ENCODE measurements around the gene CDH12.
"Not testable (repeated sequence)": the region's sequence is repeated elsewhere in the genome, so short reads cannot be mapped to it uniquely, and the experiment has no call there.

The CDH12 gene

DNA sequence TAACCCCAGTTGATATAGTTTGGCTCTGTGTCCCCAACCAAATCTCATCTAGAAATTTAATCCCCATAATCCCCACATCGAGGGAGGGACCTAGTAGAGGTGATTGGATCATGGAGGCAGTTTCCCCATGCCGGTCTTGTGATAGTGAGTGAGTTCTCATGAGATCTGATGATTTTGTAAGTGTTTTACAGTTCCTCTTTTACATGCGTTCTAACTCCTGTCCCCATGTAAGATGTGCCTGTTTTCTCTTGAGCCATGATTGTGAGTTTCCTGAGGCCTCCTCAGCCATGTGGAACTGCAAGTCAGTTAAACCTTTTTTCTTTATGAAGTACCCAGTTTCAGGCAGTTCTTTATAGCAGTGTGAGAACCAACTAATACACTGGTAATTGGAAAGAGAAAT lies 73.6 kb downstream of the CDH12 start:
- H3K4me3 ChIP-seq (ENCODE audit: low read length): no peak overlapping the region
- no peak for DNase-seq (ENCODE audit: low read depth, low spot score)

DNA sequence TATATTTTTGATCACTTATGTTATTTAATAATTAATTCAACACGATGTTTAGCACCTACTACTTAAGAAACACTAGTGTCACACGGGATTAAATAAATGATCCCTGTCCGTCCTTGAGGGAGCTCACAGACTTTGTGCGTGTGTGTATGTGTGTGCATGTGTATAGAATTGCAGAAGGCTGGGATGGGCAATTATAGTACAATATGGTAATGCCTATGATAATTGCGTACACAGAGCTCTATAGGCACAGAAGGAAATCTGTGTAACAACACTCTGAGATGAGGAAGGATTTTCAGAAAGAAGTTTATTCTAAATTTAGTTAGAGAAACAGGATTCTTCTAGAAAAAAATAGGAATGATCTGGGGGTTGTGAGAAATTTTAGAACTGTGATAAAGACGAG lies 76.9 kb downstream of the CDH12 start:
- DNase-seq (ENCODE audit: low read depth, low spot score): no peak
- no peak overlapping the region for H3K4me3 ChIP-seq (ENCODE audit: low read length)

DNA sequence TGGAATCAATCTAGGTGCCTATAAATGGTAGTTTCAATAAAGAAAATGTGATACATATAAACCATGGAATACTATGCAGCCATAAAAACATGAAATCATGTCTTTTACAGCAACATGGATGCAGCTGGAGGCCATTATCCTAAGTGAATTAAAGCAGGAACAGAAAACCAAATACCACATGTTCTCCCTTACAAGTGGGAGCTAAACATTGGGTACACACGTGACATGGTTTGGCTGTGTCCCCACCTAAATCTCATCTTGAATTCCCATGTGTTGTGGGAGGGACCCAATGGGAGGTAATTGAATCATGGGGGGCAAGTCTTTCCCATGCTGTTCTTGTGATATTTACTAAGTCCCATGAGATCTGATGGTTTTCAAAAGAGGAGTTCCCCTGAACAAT lies 78.9 kb downstream of the CDH12 start:
- H3K4me3 ChIP-seq (ENCODE audit: low read length); DNase-seq (ENCODE audit: low read depth, low spot score): not testable (repeated sequence)

- no peak overlapping the region for H3K4me3 ChIP-seq (ENCODE audit: low read length)
- no peak for DNase-seq (ENCODE audit: low read depth, low spot score)
Measured at GRCh38 chr5:22764736-22765135, 88.4 kb downstream of the CDH12 start.

DNA sequence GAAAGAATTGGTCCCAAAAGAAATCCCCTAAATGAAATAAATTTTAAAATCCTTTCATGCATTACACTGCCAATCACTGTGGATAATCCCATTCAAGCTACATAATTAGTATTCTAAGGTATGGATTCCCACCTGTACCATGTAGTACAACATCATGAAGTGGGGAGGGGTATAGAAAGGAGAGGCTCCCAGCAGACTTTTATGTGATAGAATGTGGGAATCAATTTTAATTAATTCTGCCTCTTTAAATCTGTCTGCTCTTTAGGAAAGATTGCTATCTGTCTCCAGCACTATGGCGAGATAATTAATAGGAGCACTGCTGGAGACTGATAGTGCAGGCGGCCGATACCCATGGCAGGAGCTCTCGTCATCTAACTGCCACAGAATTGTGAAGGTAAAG lies 95.4 kb downstream of the CDH12 start:
- no peak for DNase-seq (ENCODE audit: low read depth, low spot score)
- no peak overlapping the region for H3K4me3 ChIP-seq (ENCODE audit: low read length)

GRCh38 chr5:22754155-22754554 lies 99.0 kb downstream of the CDH12 start:
- no peak for DNase-seq (ENCODE audit: low read depth, low spot score)
- no peak overlapping the region for H3K4me3 ChIP-seq (ENCODE audit: low read length)

DNA sequence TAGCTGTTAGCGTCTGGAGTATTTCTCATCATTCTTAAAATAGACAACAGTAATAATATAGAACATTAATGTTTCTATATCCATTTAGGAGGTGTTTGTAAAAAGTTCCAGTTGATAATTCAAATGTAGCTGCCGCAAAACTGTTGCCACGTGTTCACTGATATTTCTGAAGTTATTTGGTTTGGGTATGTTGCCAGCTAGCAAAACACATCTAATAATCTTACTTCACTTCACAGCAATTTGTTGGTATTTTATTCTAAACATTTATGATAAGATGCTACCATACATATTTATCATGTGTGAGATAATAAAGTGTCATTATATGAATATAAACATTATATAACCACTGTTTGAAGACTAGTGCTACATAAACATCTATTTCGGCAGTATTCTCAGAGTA lies 101.6 kb downstream of the CDH12 start:
- no peak for DNase-seq (ENCODE audit: low read depth, low spot score)
- H3K4me3 ChIP-seq (ENCODE audit: low read length): no peak overlapping the region

DNA sequence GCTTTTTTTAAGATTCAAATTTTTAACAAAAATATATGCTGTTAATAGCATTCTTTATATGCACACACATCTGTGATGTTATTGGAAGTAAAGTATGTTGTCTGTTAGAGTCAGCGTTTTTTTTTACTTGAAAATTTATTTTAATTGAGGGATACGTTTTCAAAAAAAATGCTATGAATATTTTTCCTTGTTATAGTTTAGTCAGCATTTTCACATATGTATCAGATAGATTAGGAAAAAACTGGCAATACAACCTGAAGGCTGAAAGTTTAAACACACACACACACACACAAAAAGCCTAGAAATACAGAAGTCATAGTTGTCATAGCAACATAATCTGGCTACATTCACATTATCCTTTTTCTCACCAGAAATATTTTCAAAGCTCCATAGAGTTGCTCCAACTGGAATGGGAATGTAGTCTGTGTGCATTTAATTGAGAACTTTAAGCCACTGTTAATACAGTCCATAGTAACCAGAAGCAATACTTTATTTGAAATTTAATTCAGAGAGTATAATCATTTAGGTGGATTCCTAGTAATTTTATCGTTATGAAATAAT lies 116.6 kb downstream of the CDH12 start:
- no peak overlapping the region for H3K4me3 ChIP-seq (ENCODE audit: low read length)
- DNase-seq (ENCODE audit: low read depth, low spot score): no peak

DNA sequence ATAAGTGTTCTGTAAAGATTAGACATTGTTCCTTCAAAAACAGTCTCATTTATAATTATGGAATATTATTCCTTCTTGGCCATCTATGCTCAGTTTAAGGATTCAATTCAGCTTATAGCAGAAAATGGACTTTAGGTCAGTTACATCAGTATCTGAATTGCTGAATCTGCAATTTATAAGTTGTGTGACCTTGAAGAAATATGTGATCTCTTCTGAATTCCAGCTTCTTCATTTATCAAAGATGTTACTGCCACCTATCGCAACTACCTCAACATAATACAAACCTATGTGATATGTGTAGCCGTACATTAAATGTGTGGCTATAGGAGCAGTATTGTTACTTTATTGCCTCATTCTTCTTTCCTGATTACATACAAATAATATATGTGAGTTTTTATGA lies 118.2 kb downstream of the CDH12 start:
- no peak for DNase-seq (ENCODE audit: low read depth, low spot score)

DNA sequence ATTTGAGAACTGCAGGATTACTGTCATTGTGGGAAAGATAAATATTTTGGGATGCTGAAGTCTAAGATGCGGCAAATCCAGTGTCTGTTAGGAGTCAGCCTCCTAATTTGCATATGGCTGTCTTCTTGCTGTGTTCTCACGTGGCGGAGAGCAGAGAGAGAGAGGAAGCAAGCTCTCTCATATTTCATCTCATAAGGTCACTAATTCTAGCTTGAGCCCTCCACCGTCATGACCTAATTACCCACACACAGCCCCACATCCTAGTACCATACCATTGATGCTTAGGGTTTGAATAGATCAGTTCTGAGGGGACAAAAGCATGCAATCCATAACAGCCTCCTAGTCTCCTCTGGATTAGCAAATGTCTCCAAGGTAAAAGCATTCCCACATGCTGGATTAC lies 124.5 kb downstream of the CDH12 start:
- DNase-seq (ENCODE audit: low read depth, low spot score): no peak
- H3K4me3 ChIP-seq (ENCODE audit: low read length): no peak overlapping the region

More for the DNA sequence above, 118.2 kb downstream of the CDH12 start:
- H3K4me3 ChIP-seq (ENCODE audit: low read length): no peak overlapping the region

DNA sequence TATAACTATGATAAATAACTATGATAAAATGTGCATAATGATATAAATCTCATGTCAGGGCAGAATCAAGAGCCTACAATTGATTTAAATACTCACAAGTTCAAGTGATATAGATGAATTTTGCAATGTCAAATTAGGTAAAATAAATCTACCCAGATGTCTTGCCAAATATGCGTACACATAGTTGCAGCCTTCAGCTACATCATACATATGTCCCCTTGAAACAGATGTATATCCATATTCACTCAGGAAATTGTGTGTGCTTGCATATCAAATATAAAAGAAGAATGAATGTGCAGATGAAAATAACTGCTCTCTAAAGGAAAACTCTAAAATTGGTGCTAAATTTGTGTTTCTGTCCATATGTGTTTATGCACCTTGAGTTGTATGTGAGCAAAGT lies 130.7 kb downstream of the CDH12 start:
- no peak overlapping the region for H3K4me3 ChIP-seq (ENCODE audit: low read length)
- DNase-seq (ENCODE audit: low read depth, low spot score): no peak

DNA sequence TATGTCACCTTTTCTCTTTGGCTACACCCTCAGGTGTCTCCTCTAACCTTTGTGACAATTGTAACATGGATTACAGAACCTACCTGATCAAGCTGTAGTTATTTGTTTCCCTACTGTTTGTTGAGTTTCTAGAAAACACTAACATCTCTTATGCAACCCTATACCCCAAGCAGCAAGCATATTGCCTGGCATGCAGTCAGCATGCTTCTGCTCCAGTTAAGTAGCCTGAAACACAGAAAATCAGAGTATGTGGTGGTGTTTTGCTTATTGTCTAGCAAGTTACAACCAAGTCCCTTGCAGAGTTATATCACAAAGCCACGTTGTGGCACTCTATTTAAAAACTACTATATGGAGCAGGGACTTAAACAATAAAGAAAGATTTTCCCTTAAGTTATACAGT lies 131.1 kb downstream of the CDH12 start:
- DNase-seq (ENCODE audit: low read depth, low spot score): no peak
- H3K4me3 ChIP-seq (ENCODE audit: low read length): no peak overlapping the region

DNA sequence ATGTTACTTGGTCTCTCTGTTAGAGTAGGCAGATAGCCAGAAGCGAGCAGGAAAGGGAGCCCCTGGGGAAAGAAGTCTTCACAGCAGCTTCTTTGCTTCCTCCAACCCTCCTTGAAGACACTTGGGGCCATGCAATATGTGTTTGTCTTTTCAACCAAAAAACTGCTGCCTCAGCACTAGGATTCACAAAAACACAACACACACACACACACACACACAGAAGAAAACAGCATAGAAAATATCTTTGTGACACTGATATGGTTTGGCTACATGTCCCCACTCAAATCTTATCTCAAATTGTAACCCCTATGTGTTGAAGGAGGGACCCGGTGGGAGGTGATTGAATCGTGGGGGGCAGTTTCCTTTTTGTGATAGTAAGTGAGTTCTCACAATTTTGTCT lies 133.3 kb downstream of the CDH12 start:
- no peak for DNase-seq (ENCODE audit: low read depth, low spot score)
- no peak overlapping the region for H3K4me3 ChIP-seq (ENCODE audit: low read length)

DNA sequence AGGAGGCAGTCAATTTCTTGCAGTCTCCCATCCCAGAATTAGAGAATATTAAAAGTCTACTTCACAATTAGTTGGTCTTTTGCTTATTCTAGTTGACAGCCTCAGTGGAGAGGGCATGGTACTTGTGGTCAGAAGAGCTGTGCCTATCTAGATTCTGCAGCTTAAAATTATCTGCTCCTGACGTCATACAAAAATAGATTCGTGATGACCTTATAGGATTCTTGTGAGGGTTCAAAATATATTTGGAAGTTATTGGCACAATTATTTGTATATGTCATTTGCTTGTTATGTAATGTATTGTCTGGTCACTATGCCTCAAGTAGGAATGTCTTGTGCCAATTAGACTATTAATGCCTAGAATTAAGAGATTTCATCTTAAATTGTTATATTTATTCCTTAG lies 142.5 kb downstream of the CDH12 start:
- H3K4me3 ChIP-seq (ENCODE audit: low read length): no peak overlapping the region
- DNase-seq (ENCODE audit: low read depth, low spot score): no peak

GRCh38 chr5:22709743-22710142 lies 143.4 kb downstream of the CDH12 start:
- no peak overlapping the region for H3K4me3 ChIP-seq (ENCODE audit: low read length)

GRCh38 chr5:22708770-22709328 lies 144.3 kb downstream of the CDH12 start:
- DNase-seq (ENCODE audit: low read depth, low spot score): no peak
- H3K4me3 ChIP-seq (ENCODE audit: low read length): no peak overlapping the region

More at GRCh38 chr5:22709743-22710142, 143.4 kb downstream of the CDH12 start:
- no peak for DNase-seq (ENCODE audit: low read depth, low spot score)

DNA sequence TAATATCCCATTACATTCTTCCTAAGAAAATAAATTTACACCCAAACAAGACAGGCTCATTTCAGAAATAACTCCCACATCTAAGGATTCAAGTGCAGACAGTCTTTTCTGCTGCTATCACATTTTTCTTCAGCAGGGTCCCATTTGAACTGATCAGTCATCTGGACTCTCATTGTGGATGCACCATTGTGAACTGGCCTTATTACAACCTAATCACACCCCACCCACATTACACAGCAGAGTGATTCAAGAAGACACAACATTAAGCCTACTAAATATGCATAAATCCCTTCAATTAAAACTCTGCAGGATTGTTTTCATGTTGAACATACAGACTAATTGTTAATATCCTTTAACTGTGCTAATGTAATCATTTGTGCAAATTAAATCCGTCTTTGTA lies 146.2 kb downstream of the CDH12 start:
- DNase-seq (ENCODE audit: low read depth, low spot score): no peak
- no peak overlapping the region for H3K4me3 ChIP-seq (ENCODE audit: low read length)

DNA sequence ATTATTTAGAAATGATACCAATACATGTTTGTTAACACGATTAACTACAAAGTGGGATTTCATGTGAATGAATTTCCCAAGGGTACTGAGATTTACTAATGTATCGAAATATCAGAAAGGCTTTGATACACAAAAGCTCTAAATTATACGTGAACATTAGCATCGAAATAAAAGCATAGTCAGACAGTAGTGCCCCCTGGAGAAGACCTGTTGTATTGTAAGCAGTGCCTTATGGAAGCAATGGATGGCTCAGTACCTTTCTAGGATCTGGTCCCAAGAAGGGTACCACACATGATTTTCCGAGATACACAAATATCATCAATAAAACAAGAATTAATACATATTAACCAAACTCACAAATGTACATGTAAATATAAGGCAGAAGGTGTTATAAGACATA lies 153.8 kb downstream of the CDH12 start:
- H3K4me3 ChIP-seq (ENCODE audit: low read length): no peak overlapping the region
- no peak for DNase-seq (ENCODE audit: low read depth, low spot score)

GRCh38 chr5:22693121-22693520 lies 160.0 kb downstream of the CDH12 start:
- H3K4me3 ChIP-seq (ENCODE audit: low read length): no peak overlapping the region
- no peak for DNase-seq (ENCODE audit: low read depth, low spot score)

GRCh38 chr5:22683050-22683449 lies 170.1 kb downstream of the CDH12 start:
- no peak for DNase-seq (ENCODE audit: low read depth, low spot score)
- no peak overlapping the region for H3K4me3 ChIP-seq (ENCODE audit: low read length)

DNA sequence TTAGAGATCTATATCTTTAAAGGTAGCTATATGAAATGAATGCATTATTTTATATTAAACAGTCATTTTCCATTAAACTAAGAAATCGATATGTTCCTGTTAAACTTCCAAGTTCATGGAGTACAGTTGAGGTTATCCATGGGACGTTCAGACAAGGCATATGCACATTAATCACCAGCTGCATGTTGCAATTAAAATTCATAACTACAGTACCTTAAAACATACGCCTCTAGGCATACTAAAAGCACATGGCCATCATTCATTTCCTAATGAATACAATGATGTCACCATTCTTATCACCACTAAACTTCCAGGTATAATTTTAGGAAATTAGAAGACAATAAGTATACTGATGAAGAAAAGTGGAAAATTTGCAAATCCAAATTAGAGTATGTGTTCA lies 174.3 kb downstream of the CDH12 start:
- DNase-seq (ENCODE audit: low read depth, low spot score): no peak
- H3K4me3 ChIP-seq (ENCODE audit: low read length): no peak overlapping the region

DNA sequence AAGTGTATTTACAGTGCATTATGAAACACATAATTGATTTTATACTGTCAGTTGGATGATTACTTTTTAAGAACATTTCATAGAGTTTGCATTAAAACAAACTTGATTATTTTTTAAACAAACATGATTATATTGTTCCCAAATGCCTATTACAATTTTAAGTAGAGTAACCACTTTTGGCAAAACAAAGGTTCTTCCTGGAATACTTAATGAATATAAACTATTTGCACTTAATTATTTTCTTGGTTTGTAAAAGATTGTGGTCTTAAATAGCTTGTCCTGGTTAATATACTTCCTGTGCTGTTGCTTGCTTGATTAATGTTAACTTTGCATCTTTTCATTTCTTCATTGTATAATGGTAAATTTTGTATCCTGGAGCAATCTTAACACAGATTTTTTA lies 180.0 kb downstream of the CDH12 start:
- no peak overlapping the region for H3K4me3 ChIP-seq (ENCODE audit: low read length)
- no peak for DNase-seq (ENCODE audit: low read depth, low spot score)

Data from Jurkat, Clone E6-1 (cell line).